Esophagus squamous epithelium (tissue), 4 donors: Measurements from ENCODE around the gene CC2D2A.

Source experiments
- CTCF ChIP-seq, 6 experiments: fragments of 450-650 bp in 4 of 6; fragments of 200-600 bp in 2 of 6; sonication (generic) in 2 of 6; IDR thresholded peaks; one replicate each; pipeline ENCODE4 v1.5.1; 2016 to 2019; ENCODE audit warnings: antibody characterized with exemption in 6 of 6, mild to moderate bottlenecking in 4 of 6, moderate library complexity in 4 of 6
- POLR2A ChIP-seq, 4 donors: fragments of 450-650 bp; IDR thresholded peaks; one replicate each; pipeline ENCODE4 v1.6.1; 2017; ENCODE audit warnings: antibody characterized with exemption in 4 of 4, mild to moderate bottlenecking in 4 of 4, moderate library complexity in 3 of 4

- TF ChIP-seq CTCF (IDR thresholded peaks at IDR 0.05) (no peak), POLR2A (IDR thresholded peaks at IDR 0.05) (no peak)
Observed at GRCh38 chr4:15556511-15557092, 86.9 kb downstream of the CC2D2A start.
